ENCODE measurements around the gene NUDT16L1.
A peak's percentile ranks its signal among the peaks of the same experiment; 100 is the strongest.

NUDT16L1 gene

GRCh38 chr16:4695473-4696171 lies 2.3 kb downstream of the NUDT16L1 start:
- DNase-seq: no peak

DNA sequence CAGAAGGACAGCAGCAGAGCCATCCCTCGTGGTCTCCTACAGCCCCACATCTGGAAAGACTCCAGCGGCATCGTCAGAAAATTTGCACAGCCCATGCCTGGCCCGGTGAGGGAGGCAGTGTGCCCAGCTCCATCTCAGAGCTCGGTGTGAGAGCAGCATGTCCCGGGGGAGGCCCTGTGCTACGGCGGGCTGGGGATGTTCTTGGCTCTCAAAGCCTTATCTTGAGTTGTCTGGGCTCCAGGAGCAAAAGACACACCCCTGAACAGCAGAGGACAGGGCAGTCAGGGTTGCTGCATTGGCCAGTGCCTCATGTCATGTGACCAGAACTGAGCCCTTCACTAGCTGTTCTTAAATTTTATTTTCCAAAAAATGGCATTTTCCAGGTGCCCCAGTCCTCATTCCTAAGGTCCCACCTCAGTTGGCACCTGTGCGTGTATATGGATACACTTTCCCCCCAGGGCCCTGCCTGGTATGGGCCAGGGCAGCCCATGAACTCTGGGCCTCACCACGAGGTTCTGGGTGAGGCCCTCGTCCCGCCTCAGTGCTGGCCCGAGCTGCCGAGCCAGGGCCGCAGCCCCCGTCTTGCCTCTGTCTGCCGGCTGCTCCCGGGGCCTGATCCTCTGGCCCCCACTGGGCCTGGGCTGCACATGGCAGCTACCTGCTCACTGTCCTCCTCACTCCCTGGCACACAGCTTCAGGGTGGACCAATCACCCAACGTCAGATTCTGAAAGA lies 3.0 kb downstream of the NUDT16L1 start:
- no peak for DNase-seq

- no peak for DNase-seq
Measured at GRCh38 chr16:4696905-4697847, 3.8 kb downstream of the NUDT16L1 start.

DNA sequence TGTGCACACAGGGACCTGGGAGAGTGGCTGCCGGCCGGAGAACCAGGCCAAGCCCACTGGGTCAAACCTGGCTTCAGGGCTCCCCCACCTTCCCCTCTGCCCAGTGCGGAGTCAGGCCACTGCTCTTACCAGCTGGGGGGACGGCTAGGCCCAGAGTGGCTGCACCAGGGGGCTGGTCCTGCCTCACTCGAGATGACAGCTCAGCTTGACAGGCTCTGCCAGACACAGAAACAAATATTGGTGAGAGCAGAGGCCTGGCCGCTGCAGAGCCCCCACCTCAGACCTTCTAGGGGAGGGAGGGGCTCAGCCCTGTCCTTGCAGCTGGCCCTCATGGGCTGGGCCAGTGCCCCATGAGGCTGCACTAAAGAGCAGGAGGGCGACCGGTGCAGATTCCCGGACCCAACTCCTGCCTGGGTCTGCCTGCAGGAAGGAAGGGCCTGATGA lies 4.5 kb downstream of the NUDT16L1 start:
- DNase-seq: no peak

DNA sequence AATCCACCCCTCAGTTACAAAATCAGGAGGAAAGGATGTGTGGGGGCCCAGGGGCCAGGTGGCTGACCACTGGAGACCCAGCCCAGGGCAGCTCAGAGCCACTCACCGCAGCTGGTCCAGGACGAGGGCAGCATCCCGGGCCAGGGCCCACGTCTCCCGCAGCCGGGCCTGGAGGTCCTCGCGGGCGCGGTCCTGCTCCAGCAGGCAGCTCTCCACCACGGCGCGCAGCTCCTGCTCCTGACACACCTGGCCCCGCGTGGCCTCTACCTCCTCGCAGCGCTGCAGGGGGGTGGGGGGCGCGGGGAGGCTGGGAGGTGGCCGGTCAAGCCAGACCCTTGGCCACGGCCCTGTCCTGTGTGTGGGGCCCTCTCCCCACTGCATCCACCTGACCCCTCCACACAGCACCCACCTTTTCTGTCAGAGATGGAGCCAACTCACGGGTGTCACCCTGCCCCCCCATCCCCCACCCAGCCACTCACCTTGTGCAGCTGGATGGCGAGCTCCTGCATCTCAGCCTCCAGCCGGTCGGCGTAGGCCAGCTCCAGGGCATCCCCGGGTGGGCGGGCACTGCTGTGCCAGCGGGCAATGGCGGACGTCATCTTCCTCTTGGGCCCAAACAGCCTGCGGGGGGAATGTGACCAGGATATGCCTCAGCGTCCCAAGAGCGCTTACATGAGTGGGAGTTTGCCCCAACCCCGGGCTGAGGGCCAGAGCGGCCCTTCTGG lies 5.1 kb downstream of the NUDT16L1 start:
- no peak for DNase-seq

GRCh38 chr16:4699046-4699556 lies 5.7 kb downstream of the NUDT16L1 start:
- no peak for DNase-seq

DNA sequence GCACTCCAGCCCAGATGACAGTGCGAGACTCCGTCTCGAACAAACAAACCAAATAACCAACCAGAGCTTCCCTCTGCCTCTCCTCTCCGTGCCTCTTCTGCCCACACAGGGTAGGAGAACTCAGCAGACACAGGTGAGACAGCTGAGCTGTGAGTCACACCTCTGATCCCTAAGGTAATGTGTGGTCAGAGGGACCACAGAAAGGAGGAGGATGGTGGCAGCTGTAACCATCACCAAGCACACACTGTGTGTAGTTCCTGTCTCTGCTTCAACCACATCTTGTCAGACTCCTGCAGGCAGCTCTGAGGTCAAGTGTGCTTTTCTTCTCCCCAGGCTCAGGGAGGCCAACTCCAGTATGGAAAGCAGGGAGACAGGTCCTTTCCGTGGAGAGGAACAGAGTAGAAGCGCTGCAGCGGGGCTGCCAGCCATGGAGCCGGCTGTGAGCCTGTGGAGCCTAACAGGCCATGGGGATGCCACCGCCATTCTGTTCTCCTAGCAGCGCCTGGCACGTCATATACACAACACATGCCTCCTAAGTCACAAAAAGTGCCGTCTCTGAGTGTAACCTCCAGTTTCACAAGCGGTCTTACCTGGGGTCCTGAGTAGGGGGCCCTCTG lies 7.1 kb downstream of the NUDT16L1 start:
- peak in 1 of 2 experiments; percentile 52 for DNase-seq

DNA sequence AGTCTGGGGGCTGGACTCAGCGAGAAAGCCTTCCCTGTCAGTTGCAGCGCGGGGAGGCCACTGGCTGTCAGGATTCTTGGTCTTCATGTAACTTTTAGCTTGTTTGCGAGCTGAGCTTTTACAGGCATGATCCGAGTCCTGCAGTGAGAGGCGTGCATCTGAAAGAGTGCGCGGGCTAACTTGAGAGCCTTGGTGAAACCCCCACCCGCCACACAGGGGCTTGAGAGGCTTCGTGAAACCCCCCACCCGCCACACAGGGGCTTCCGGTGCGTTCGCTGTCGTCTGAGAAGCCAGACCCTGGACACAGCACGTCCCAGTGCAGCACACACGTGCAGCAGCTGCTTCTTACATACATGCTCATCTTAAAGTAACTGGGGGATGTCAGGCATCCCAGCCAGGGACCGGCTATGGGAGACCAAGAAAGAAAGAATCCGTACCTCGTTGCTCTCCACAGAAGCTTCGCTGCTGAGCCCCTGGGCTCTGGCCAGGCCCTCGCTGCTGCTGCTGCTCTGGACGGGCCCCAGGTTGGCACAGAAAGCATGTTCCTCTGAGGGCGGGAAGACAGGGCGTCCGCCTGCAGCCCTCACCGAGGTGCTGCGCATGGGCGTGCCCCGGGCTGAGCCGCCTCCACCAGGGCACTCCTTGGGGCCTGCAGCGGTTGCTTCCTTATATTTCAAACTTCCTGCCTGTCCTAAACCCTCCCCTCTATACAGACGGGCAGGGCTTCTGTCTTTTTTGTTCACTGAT lies 7.8 kb downstream of the NUDT16L1 start:
- no peak for DNase-seq

GRCh38 chr16:4701791-4702465 lies 8.6 kb downstream of the NUDT16L1 start:
- DNase-seq: no peak

DNA sequence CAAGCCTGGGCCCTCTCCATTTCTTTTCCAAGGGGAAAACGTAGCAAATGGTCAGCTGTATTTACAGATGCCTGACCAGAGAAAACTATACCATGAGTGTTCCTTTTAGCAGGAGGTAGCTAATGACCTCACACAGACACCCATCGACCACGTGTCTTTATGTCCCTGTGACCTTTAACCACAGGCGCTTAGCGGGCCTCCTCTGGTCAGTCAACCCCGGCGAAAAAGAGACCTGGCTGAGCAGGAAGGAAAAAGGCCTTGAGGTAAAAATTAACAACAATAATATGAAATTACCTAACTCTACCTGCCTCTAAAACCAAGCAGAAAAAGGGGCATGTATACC lies 9.1 kb downstream of the NUDT16L1 start:
- DNase-seq: no peak

DNA sequence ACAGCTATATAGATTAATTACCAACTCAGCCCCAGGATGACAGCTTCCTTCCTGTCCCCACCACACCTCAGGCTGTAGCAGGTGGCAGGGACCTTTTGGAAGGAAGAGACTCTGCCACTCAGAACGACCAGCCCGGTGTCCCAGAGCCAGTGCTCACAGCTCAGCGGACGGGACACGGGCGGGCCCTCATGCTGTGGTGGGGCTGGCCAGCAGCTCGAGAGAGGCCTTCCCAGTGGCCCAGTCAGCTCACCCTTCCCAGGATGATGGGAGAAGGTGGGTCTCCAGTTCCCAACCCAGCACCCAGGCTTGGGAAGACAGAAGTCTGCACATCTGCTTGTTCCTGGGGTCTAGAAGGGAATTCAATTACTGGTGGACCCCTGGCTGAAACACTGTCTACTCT lies 10.5 kb downstream of the NUDT16L1 start:
- no peak for DNase-seq

DNA sequence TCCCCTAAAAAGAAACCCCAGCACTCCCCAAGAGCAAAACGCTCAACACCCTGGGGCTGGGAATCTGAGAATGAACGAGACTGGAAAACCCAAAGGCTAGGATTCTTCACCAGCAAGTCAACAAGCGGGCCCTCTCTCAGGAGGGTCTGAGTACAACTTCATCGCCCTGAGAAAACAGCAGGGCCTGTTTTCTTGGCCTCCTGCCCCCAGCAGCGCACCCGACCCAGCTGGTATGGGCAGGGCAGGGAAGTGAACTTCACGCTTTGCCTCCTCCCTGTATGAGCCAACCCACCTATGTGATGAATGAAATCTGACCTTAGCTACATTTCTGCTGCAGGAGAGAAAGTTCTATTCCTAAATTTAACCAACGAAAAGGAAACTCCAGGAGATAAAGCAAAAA lies 11.1 kb downstream of the NUDT16L1 start:
- DNase-seq: no peak

- DNase-seq: no peak
Measured at GRCh38 chr16:4704913-4705312, 11.6 kb downstream of the NUDT16L1 start.

DNA sequence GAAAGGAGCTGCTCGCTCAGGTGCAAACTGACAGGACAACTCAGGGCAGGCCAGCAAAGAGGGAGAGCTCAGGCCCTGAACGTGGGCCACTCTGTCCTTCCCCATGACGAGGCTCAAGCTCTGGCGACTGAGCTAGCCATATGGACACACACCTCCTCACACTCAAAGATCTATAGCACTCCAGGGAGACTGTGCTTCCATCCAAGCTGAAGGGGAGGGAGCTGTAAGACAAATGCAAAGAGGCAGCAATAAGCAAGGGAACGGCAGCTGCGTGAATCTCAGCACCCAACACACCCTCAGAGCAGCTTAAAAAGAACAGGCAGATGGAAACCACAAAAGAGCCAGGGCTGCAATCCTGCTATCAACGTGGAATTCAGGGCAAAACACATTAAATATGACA lies 13.5 kb downstream of the NUDT16L1 start:
- DNase-seq: no peak

DNA sequence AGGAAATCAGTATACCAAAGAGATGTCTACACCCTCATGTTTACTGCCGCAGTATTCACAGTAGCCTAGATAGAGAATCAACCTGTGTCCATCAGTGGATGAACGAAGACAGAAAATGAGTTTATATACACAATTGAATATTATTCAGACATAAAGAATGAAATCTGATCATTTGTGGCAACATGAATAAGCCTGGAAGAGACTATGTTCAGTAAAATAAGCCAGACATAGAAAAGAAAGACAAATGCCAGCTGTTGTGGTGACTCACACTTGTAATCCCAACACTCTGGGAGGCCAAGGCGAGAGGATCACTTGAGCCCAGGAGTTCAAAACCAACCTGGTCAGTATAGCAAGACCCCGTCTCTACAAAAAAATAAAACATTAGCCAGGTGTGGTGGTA lies 16.1 kb downstream of the NUDT16L1 start:
- DNase-seq: no peak

DNA sequence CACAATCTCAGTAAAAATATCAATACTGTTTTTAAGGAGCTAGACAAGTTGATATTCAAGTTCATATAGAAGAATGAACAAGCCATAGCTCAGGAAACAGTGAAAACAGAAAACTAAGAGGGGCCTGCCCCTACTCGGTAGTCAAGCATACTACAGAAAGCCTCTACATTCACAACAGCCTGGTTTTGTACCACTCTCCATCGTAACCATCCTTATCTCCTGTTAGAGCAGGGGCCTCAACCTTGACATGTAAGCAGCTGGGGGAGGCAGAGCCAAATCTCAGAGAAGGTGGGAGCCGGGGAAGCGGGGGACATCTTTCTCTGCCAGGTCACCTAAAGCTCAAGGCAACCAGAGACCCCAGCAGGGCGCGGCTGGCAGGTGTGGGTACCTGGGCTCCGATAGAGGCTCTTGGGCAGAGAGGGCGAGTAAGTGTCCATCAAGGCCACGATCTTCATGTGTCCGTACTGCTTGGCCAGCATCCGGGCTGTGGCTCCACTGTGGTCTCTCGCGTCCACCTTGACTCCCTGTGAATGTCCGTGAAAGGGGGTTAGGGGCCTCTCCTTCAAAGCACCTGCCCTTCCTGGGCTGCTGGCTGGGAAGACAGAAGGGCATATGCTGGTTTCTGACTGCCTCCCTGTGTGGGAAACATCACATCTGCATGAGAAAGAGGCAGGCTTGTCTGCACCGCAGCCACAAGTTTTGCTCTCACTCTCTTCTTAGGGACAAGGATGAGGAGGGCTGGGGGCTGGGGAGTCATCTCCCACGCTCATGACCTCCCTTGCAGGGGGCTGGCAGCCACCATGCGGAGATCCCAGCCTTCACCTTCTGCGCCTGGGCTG lies 20.5 kb downstream of the NUDT16L1 start:
- no peak for DNase-seq

DNA sequence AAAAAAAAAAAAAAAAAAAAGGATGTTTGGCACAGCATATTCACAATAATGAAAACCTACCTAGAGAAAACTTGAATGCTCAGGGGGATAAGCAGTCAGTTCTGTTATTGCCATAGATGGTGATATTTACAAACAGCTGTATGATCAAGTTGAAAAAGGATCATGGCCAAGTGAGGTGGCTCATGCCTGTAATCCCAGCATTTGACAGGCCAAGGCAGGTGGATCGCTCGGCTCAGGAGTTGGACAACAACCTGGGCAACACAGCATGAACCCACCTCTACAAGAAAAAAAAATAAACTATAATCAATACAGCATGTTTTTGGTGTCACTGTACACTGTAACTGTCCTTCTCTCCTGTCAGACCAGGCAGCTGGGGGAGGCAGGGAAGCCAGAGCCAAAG lies 21.6 kb downstream of the NUDT16L1 start:
- DNase-seq: no peak

DNA sequence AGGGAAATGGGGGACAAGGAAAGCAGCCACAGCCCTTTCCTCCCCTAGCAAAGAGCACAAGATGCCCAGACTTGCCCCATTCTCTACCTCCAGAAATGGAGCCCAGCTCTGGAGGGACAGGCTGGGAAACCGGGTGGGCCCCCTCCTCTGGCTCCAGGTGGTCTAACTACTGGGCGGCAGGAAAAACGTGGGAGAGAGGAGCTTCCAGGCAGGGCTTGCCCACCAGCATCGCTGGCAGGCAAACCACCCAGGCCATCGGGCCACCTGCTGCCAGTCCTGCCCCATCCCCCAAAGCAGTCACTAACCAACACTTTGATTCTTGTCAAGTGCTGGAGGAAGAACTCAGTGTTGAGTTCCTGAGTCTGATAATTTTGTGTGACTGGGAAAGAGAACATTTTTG lies 25.1 kb downstream of the NUDT16L1 start:
- DNase-seq: no peak

- no peak for DNase-seq
Measured at GRCh38 chr16:4723071-4723767, 29.9 kb downstream of the NUDT16L1 start.
